HG02623 (cell line): ENCODE data around the gene UROS.

Experiments used
- ATAC-seq: cut with Tn5 transposase; IDR thresholded peaks from one replicate; pipeline ENCODE4 v1.9.1; 2021; ENCODE audit warnings: moderate library complexity; ENCODE audit not compliant: unreplicated experiment

Gene UROS

GRCh38 chr10:125768219-125768855 is 54.7 kb downstream of the UROS start:
- ATAC-seq: no peak

- ATAC-seq: no peak
Observed at GRCh38 chr10:125766511-125766910, 56.5 kb downstream of the UROS start.

GRCh38 chr10:125765835-125766234 is 57.2 kb downstream of the UROS start:
- no peak for ATAC-seq

GRCh38 chr10:125762692-125763648 is 60.1 kb downstream of the UROS start:
- ATAC-seq: no peak

- ATAC-seq: no peak
Observed at GRCh38 chr10:125761961-125762360, 61.1 kb downstream of the UROS start.

GRCh38 chr10:125757742-125758141 is 65.3 kb downstream of the UROS start:
- no peak for ATAC-seq

- no peak for ATAC-seq
Observed at GRCh38 chr10:125756853-125757487, 66.1 kb downstream of the UROS start.

GRCh38 chr10:125756196-125756595 is 66.9 kb downstream of the UROS start:
- ATAC-seq: no peak

- ATAC-seq: no peak
Observed at GRCh38 chr10:125747417-125747816, 75.6 kb downstream of the UROS start.

GRCh38 chr10:125744909-125745308 is 78.1 kb downstream of the UROS start:
- no peak for ATAC-seq

- ATAC-seq: no peak
Observed at GRCh38 chr10:125742465-125742864, 80.6 kb downstream of the UROS start.

- ATAC-seq: no peak
Observed at GRCh38 chr10:125739994-125740679, 82.9 kb downstream of the UROS start.
